GM20000 (cell line): Measurements from ENCODE around the gene SNX7.

Source experiments
- DNase-seq: peaks from one replicate; pipeline ENCODE4 v3.0.0; 2012; ENCODE audit warnings: low spot score
- CTCF ChIP-seq: IDR thresholded peaks from 2 replicates; pipeline ENCODE4 v1.5.1; 2012; ENCODE audit warnings: mild to moderate bottlenecking, control low read depth; ENCODE audit errors: extremely low read depth, missing control alignments

Gene SNX7, protein sequence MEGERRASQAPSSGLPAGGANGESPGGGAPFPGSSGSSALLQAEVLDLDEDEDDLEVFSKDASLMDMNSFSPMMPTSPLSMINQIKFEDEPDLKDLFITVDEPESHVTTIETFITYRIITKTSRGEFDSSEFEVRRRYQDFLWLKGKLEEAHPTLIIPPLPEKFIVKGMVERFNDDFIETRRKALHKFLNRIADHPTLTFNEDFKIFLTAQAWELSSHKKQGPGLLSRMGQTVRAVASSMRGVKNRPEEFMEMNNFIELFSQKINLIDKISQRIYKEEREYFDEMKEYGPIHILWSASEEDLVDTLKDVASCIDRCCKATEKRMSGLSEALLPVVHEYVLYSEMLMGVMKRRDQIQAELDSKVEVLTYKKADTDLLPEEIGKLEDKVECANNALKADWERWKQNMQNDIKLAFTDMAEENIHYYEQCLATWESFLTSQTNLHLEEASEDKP

GRCh38 chr1:98661544-98662355 is at the start of gene SNX7:
Gene SNX7 (plus strand): TSS chr1:98661721. CDS start chr1:98661732, 11 bp downstream.
- peak; percentile 61 for DNase-seq

GRCh38 chr1:98637316-98637715 is 24.2 kb upstream of the SNX7 start:
- no peak for TF ChIP-seq CTCF
- DNase-seq: no peak

More at GRCh38 chr1:98661544-98662355, at the start of gene SNX7:
- no peak for TF ChIP-seq CTCF

GRCh38 chr1:98638185-98638584 is 23.3 kb upstream of the SNX7 start:
- TF ChIP-seq CTCF: no peak
- DNase-seq: no peak

DNA sequence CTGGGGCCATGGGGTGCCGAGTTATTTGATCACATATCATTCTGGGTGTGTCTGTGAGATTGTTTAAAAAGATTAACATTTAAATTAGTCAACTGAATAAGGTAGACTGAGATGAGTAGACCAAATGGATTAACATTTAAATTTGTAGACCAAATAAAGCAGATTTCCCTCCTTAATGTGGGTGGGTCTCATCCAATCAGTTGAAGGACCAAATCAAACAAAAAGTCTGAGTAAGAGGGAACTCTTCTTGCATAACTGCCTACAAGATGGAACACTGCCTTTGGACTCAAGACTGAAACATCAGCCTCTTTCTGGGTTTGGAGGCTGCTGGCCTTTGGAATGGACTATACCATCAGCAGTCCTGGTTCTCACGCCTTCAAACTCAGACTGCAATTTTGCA is 17.0 kb upstream of the SNX7 start:
- TF ChIP-seq CTCF: no peak
- DNase-seq: no peak

- DNase-seq: no peak
- TF ChIP-seq CTCF: no peak
These were observed 10.3 kb upstream of the SNX7 start for GRCh38 chr1:98651116-98651632.

- TF ChIP-seq CTCF: no peak
- no peak for DNase-seq
These were observed 8.4 kb upstream of the SNX7 start for GRCh38 chr1:98653123-98653522.

GRCh38 chr1:98659879-98660278 is 1.6 kb upstream of the SNX7 start:
- TF ChIP-seq CTCF: no peak
- DNase-seq: no peak
